NCI-H2196 (cell line): ENCODE results near the gene PKD1L1.
"Not testable (repeated sequence)": the region's sequence is repeated elsewhere in the genome, so short reads cannot be mapped to it uniquely, and the experiment has no call there.

Source experiments
- DNase-seq: peaks from one replicate; lab custom pipeline; 2025; ENCODE audit not compliant: unreplicated experiment; lab: John Stamatoyannopoulos, UW

PKD1L1 gene

DNA sequence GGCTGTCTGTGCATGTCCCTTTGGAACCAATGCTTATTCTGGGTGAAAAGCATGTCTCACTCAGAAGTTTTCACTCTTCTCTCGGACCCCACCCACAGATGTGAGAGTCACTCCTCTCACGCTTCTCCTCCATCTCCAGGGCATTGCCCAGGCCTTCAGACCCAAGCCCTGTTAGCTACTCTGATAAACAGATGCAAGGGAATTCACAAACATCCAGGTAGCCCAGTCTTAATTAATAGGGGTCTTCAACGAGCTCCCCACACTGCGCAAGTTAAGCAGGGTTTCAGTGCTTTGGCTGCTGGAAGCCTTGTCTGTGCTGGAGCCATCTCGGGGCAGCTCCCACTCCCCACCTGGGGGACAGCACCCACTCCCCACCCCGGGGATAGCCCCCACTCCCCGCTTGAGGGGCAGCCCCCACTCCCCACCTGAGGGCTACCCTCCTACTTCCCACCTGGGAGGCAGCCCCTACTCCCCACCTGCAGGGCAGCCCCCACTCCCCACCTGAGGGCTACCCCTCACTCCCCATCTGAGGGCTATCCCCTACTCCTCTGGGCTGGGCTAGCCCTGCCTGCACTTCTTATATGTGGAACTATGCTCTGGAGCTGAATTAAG, 8.7 kb downstream of the PKD1L1 start:
- no peak for DNase-seq

DNA sequence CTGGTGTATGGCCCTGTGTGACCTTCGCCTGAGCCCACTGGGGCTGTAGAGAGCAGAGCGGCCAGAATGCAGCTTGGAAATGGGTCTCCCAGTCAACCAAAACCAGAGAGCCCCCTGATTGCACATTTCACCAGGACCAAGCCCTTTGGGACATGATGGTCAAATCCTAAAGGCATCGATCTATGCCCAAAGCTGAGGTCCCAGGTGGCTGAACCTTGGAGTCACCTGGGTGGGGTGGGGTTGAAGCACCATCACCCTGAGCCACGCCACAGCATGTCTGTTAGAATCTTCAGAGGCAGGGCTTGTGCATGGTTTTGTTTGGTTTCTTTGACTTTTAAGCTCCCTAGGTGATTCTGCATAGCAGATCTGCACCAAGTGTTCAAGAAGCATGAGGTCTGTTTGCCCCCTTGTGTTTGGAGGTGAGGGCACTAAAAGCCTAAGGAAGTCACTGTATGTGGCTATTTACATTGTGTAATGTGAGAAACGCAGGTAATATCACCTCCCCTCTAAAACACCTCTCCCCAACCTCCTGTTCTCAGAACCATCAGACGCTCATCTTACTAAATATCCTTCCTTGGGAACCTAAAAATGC, 9.6 kb downstream of the PKD1L1 start:
- no peak for DNase-seq

DNA sequence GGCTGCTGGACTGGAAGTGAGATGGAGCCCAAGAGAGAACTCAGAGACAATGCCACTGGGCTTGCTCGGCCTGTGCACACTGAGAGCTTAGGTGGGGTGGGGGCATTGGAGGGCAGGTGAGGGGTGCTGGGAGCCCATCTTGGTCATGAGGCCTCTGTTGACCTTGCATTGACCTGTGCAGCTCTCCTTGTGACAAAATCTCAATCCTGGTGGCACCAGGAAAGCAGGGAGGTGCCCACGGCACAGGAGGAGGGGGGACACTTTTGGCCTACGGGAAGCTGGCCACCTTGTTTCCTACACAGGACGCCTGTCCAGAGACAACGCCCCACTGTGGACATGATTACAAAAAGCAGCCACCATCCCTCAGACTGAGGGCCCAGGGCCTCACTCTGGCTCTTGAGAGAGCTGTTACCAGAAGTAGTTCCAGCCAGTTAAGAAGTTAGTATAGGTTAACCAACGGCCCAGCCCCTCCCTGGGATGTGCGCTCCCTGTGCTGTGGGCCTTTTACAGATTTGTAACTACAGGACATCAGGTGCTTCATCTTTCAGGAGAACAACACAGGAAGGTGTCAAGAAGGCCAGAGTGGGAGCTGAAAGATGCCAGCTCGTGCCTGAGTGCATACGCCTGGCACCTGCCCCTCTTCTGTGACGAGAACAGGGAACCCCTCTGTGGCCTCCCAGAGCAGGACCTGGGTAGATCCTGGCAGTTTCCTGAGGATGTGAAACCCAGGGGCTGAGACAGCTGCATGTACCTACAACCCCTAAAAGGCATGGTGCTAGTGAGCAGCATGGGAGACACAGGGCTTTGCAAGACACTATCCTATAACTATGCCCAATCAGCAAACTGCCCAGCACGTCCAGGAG, 10.3 kb downstream of the PKD1L1 start:
- DNase-seq = no peak

DNA sequence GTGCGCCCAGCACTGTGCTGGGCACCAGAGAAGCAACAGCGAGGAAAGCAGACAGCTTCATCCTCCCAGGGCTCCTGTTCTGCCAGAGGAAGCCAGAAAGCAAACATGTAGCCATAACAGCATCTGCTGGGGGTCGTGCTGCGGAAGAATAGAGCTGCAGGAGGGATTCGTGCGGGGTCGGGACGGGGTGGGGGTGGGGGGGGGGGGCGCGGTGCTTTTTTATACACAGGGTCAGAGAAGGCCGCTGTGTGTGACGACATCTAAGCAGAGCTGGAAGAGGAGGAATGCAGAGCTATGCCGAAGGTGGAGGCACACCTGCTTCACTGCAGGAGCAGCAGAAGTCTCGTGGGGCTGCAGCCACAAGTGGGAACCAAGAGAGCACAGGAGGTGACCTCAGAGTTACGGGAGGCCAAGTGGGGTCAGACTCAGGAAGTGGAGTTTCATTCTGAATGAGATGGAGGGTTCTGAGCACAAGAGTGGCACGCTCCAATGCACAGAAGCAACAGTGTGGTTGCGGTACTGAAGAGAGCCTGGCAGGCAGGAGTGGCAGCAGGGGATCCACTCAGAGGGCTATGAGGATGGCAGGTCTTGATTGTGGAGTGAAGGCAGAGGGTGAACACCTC, 11.1 kb downstream of the PKD1L1 start:
- no peak for DNase-seq

DNA sequence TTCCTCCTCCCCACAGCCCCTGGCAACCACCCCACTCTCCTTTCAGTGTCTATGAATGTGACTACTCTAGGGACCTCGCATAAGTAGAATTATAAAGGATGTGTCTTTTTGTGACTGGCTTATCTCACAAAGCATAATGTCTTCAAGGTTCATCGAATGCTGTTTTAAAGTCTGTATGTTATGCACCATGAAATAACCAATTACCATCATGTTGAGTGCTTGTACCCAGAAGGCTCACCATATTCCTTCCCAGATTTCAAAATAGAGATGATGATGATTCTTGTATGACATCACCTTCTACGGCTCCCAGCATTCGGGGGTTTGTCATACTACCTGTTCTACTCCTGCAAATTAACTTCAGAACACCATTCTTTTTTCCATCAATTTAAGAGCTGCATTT, 11.9 kb downstream of the PKD1L1 start:
- no peak for DNase-seq

DNA sequence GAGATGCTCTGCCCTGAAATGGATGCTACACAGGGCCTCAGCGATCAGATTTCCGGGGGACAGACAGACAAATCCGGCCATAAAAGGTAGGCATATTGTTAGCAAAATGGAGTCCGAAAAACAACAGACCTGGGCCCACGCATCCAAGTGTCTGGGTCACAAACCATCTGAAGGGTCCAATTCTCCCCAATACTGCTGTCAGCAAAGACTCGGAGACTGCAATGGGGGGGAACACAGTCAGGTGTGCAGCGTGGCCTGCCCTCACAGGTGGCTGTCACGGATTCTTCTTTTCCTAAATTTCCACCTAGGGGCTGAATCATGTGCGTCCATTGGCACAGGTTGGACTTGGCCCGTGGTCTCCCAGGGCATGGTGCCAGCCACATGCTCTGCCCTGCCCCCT, 12.9 kb downstream of the PKD1L1 start:
- no peak for DNase-seq

DNA sequence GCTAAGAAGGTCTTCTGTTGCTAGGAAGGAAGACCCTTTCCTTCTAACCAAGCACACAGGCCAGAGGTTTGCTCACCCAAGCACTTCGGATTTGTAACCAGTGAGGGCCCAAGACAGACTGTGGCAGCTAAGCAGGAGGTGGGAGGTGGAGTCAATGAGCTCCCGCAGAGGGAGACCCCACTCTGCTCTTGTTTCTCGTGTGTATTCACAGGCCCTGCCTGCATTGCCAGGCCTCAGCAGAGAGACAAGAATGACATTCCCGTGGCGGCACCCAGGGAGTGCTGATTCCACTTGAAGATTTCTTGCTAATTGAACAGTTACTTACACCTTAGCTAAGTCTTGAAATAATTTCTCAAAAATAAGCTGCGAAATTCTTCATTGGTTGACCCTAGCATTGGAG, 13.4 kb downstream of the PKD1L1 start:
- no peak for DNase-seq

DNA sequence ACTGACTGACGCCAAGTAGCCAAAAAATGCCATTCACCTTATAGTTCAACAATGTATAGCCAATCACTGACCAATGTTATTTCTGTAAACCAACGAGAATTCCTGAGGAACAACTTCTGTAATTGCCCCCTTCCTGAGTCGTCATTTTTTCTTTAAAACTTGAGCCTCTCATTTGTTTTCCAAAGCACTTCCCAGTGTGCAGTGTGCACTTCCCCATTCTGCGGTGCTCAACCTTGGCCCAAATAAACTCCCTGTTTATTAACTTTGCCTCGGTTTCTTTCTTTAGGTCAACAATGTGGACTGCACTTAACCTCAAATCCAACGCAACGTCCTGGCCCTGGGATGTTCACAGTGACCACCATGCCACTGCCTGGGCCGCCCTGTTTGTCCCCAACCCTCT, 15.1 kb downstream of the PKD1L1 start:
- no peak for DNase-seq

DNA sequence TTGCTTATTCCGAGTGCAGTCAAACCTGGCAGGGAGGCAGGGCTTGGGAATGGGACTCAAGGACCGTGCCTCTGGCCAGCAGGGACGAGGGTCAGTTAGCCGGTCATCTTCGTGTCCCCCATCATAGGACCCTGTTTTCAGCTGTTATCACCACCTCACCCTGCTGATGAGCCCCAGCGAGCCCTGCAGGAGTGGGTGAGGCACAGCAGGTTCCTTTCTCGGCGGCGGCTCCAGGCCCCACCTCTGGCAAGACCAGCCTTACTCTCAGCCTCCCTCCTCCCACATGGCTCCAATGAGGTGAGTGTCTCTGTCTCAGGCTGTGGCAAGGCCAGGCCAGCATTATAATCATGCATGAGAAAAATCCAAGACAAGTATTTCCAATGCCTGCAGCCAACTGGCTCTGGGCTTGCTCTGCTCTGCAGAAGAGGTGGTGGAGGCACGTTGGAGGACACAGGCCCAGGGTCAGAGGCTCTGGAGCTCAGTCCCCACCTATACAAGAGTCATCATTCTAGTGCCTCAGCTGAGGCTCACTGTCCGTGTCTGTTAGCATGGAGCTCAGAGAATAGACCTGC, 15.7 kb downstream of the PKD1L1 start:
- no peak for DNase-seq

DNA sequence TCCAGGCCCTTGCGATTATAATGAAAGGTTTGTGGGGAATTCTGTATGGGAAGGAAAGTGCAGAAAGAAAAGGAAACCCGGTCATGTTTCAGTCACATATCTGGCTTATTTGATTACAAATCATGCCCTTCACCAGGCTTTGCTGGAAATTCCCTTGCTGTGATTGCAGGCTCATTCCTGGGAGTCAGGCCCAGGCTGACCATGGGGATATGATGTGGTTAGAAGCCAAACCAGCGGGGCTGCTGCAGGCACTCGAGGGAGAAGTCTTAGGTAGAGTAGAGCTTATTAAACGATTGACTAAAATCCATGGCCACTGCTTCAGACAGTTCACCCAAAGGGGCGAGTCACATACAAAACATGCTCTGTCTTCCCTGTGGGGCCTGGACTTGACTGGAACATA, 16.2 kb downstream of the PKD1L1 start:
- DNase-seq = no peak

DNA sequence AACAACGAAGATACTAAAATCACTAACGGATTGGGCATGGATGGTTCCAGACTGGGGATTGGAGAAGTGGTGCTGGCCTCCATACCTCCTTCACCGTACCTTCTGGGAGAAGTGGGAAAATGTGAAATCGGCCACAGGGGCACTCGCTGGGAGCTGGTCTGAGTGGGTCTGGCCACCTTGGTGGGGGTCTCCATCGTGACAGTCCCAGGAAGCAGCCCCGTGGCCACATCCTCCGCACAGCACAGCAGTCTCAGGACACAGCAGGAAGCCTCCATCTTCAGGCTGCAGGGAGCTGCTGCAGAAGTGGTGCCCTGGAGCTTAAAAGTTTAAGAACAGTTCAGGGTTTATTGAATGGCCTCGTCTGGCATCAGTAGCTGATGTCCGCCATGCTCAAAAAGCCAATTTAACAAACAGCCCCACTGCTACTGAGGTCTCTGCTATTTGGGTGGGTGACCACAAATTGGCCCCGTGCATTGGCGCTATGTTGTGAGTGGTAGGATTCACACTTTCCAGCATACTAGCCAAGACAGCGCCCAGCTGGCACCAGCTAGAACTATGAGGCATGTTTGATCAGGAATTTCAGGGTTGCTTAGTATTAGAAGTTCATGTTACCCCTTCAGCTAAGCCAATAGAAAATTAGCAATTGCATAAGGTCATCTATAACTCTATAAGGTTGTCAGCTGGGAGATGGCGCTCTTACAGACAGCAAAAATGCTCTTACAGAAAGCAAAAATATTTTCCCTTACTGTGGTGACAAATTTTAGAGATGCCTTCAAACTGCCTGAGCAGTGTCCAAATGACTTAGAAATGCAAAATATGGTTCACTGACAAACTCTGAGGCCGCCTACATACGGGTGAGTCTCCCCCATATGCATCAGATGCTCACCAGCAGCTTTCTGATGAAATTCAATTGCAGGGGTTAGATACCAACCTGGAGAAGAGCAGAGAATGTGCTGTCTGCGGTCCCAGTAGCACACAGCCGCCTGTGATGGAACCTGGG, 17.0 kb downstream of the PKD1L1 start:
- DNase-seq = no peak

DNA sequence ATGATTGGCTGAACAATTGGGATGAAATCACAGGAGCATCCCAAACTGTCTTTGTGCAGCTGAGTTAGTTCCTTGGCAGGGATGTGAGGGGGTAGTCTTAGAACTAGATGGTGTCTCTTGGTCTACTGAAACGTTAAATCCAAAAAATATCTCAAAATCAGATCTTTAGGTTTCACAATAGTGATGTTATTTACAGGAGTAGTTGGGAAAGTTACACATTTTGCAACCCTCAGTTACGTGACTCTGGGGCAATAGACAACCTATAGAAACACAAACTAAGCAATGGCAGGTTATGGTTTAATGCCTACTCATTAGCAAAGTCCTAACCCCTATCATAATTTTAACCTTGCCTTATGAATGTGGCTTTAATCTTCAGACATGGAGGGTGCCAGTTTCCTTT, 24.0 kb downstream of the PKD1L1 start:
- no peak for DNase-seq

DNA sequence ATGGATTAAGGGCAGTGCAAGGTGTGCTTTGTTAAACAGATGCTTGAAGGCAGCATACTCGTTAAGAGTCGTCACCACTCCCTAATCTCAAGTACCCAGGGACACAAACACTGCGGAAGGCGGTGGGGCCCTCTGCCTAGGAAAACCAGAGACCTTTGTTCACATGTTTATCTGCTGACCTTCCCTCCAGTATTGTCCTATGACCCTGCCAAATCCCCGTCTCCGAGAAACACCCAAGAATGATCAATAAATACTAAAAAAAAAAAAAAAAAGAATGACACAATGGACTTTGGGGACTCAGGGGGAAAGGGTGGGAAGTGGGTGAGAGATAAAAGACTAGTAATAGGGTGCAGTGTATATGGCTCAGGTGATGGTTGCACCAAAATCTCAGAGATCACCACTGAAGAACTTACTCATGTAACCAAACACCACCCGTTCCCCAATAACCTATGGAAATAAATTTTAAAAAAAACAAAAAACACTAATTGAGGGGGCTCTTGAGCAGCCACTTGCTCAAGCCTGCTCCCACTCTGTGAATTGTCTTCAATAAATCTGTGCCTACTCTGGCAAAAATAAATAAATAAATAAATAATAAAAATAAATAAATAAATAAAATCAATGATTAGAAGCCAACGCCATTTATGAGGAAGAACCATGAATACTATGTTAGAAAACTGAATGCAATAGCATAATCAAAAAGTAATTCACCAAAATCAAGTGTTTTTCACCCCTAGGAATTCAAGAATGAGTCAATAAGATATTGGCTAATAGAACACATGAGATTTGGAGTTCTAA, 25.0 kb downstream of the PKD1L1 start:
- DNase-seq = not testable (repeated sequence)

DNA sequence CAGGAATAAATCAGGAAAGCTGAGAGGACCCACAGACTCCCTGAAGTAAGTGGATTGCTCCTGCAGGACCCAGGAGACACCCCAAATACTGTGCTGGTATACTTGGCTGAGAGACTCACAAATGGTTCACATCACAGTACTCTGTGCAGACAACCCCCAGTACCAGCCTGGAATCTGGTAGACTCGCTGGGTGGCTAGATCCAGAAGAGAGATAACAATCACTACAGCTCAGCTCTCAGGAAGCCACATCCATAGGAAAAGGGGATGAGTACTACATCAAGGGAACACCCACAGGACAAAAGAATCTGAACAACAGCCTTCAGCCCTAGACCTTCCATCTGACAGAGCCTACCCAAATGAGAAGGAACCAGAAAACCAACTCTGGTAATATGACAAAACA, 31.8 kb downstream of the PKD1L1 start:
- DNase-seq = not testable (repeated sequence)

DNA sequence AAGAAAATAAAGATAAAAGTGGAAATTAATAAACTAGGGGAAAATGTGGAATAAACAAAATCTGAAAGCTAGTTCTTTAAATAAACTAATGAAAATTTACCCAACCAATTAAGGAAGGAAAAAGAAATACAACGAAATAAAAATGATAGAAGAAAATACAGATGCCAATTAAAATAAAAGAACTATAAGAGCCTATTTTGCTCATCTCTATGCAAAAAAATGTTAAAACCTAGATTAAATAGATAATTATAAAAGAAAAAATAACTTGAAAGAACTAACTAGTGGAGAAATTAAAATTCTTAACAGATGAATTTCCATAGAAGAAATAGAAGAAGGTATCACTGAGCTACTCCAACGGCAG, 32.7 kb downstream of the PKD1L1 start:
- DNase-seq = no peak

DNA sequence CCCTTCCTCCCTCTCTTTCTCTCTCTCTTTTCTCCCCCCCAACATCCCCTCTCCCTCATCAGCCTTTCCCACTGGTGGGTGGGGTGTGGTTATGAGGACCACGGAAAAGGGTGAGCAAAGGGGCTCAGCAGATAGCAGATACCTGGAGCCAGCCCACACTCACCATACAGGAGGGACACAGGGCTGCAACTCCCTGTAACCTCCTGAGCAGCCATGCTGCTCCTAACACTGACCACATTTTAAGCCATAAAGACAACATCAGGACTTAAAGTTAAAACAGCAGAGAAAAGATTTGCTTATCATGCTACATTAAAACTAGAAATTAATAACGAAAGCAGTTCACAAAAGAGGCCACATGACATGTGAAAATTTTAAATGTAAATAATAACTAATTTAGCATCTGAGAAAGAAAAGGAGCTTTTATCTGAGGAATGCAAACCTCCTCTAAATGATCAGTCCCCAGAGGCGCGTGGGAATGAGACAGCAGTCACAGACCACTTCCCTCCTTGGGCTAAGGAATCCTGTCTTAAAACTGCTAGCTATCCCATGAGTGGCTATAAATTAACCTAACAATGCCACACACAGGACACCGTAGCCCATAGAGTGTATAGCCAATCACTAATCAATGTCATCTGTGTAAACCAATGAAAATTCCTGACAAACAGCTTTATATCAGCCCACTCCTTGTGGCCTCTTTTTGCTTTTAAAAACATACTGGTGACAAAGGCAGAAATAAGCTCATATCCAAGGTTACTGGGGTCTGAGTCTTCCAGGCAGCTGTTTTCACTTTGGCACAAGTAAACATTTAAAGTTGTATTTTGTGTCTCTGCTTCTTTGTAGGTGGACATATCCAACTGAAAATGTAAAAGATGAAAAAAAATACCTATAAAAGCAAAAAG, 33.3 kb downstream of the PKD1L1 start:
- no peak for DNase-seq

DNA sequence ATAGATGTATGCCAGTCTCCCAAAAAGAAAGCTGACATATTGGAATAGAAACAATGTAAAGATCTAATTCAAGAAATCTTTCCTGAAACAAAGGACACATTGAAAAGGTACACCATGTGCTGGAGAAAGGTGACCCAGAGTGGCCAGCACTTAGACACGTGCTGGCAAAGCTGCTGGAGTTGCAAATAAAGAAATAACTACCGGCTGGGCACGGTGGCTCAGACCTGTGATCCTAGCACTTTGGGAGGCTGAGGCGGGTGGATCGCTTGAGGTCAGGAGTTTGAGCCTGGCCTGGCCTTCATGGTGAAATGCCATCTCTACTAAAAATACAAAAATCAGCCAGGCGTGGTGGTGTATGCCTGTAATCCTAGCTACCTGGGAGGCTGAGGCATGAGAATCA, 35.9 kb downstream of the PKD1L1 start:
- no peak for DNase-seq

DNA sequence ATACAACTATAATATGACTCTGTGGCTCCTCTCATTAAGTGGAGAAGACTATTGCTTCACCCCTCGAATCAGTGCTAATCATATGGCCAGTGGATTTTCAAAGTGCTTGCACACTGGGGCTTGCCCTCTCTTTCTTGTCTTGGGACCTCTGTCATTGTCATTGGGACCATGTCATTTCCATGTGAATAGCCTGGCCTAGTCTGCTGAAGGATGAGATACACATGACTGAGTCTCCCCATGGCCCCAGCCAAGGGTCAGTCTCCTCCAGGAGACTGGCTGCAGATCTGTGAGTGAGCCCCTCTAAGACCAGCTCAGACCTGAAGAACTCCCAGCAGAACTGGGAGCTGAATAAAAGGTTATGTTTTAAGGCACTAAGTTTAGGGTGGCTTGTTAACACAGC, 39.5 kb downstream of the PKD1L1 start:
- DNase-seq = no peak
